GM18505 (cell line): ENCODE data around the gene LRRTM1.

Experiments used
- ATAC-seq: cut with Tn5 transposase; IDR thresholded peaks from one replicate; pipeline ENCODE4 v1.9.1; 2021; ENCODE audit not compliant: unreplicated experiment
- POLR2A ChIP-seq: IDR thresholded peaks from 4 replicates; pipeline ENCODE4 v1.6.1; 2011; ENCODE audit warnings: borderline replicate concordance; ENCODE audit not compliant: insufficient read depth, insufficient read length; ENCODE audit errors: extremely low read depth

LRRTM1 gene

GRCh38 chr2:80292474-80292873 is 12.1 kb downstream of the LRRTM1 start:
- no peak for ATAC-seq

GRCh38 chr2:80291656-80292055 is 12.9 kb downstream of the LRRTM1 start:
- ATAC-seq = no peak
- TF ChIP-seq POLR2A = no peak

More at GRCh38 chr2:80292474-80292873, 12.1 kb downstream of the LRRTM1 start:
- TF ChIP-seq POLR2A = no peak

GRCh38 chr2:80288576-80288975 is 16.0 kb downstream of the LRRTM1 start:
- no peak for ATAC-seq
- TF ChIP-seq POLR2A = no peak

- ATAC-seq = no peak
- no peak for TF ChIP-seq POLR2A
Measured at GRCh38 chr2:80281049-80281448, 23.5 kb downstream of the LRRTM1 start.

GRCh38 chr2:80280598-80280997 is 24.0 kb downstream of the LRRTM1 start:
- no peak for TF ChIP-seq POLR2A
- no peak for ATAC-seq

DNA sequence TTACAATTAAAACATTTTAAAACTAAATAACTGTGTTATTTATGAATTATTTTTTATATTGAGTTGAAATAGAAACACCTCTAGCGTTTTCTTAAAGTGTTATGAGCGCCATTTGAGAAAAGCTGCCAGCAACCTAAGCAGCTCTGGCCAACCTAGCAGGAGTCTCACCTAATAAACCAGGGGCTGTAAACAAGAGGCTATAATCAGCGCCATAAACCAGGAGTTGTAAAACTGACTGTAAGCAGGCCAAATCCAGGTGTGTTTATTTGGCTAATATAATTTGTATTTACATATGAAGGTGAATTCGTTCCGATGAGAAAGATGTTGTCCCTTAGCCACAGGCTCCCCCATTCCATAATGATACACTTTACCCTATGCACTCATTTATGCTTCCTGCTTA is 34.7 kb downstream of the LRRTM1 start:
- no peak for ATAC-seq
- no peak for TF ChIP-seq POLR2A

- ATAC-seq = no peak
- TF ChIP-seq POLR2A = no peak
Measured at GRCh38 chr2:80266231-80266630, 38.3 kb downstream of the LRRTM1 start.

- no peak for TF ChIP-seq POLR2A
- no peak for ATAC-seq
Measured at GRCh38 chr2:80259292-80259691, 45.3 kb downstream of the LRRTM1 start.

DNA sequence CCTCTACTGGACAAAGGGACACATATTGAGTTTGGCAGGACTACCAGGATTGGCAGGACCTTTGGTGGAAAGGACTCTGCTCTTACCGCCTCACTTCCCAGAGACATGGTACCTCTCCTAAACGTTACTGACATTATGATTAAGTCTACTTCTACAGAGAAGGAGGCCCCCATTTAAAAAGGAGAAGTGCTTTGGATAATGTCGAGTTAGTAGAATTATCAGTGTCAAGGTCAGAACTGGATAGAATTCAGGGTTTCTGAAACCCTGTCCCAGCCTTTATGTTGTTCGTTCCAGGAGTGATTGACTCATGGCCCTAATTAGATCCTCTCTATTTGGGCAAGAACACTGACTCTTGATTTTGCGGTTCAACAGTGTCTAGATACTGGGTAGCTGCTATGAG is 45.8 kb downstream of the LRRTM1 start:
- ATAC-seq = no peak
- TF ChIP-seq POLR2A = no peak

GRCh38 chr2:80258341-80258740 is 46.2 kb downstream of the LRRTM1 start:
- no peak for TF ChIP-seq POLR2A
- no peak for ATAC-seq

DNA sequence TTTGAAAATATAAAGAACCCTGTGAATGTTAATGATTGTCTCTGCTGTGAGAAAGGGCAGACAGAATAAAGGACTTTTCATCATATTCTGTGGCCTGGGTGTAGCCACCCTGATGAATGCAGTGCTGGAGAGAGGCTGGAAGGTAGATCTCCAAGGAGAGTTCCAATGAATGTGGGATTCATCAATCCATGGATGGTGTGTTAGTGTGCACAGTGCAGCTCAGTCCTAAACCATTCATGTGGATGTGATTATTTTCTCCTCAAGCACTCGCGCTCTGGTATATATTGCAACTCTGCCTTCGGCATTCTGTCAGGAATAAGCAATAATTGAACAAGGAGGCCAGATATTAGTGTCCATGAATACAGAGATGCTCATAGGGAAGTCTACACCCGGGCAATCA is 47.1 kb downstream of the LRRTM1 start:
- ATAC-seq = no peak
- TF ChIP-seq POLR2A = no peak

- no peak for TF ChIP-seq POLR2A
- ATAC-seq = no peak
Measured at GRCh38 chr2:80256782-80257167, 47.8 kb downstream of the LRRTM1 start.

DNA sequence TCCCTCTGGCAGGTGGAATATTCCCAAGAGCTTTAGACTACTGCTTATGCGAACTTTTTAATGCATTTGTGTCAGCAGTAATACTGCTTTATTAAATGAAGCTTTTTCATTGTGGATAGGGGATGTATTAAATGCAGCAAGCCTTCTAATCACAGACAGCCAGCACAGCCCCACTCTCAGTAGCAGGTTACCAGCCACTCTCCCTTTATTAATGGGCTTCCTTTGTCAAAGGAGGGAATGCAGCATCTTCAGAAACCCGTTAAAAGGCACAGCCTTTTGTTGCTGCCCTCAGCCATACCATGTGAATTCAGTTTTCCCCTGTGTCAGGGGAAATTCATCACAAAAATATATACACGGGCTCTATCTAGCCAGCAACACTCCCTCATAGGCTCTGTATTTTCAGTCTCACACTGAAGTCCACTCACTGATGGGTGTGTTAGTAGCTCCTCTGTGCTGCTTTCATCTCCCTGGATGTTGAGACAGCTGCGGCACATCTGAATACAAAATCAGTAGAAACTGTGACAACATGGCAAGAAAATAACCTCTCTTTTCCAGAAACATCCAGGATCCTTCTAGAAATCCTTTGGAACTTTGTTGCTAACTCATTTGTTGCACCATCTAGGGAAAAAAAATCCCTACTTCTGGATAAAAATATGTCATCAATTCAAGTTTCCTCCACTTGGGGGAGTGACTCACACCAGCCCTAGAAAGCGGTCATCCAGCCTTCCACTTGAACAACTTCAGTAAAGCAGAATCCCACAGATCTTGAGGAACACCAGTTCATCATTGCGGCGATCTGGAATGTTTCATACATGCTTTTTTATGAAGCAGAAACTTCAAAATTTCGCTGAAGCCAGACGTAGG is 48.4 kb downstream of the LRRTM1 start:
- TF ChIP-seq POLR2A = no peak

GRCh38 chr2:80252294-80252986 is 52.1 kb downstream of the LRRTM1 start:
- no peak for TF ChIP-seq POLR2A
- no peak for ATAC-seq

More for the DNA sequence above, 48.4 kb downstream of the LRRTM1 start:
- no peak for ATAC-seq
